GM12892 (cell line): Measurements from ENCODE around the gene TENM4.
A peak's percentile ranks its signal among the peaks of the same experiment; 100 is the strongest.

Experiments used
- DNase-seq: peaks from one replicate; pipeline ENCODE4 v3.0.0; 2011; ENCODE audit not compliant: insufficient read length
- FAIRE-seq: peaks from 2 replicates; lab custom pipeline; 2011; peaks lifted over from hg19 to GRCh38; lab: Jason Lieb, UNC
- POLR2A ChIP-seq: IDR thresholded peaks from 2 replicates; pipeline ENCODE4 v1.6.1; 2011; ENCODE audit warnings: low read depth, low read length, control low read depth
- POLR2AphosphoS5 ChIP-seq: IDR thresholded peaks from 2 replicates; pipeline ENCODE4 v1.6.1; 2011; ENCODE audit warnings: low read depth, low read length, control low read depth
- TAF1 ChIP-seq: IDR thresholded peaks from 2 replicates; pipeline ENCODE4 v1.6.1; 2011; ENCODE audit warnings: low read depth, mild to moderate bottlenecking, control low read depth, low read length, borderline replicate concordance

The TENM4 gene

GRCh38 chr11:78954261-78954660, 486.6 kb downstream of the TENM4 start:
- FAIRE-seq: no peak
- TF ChIP-seq POLR2AphosphoS5 (no peak), TAF1 (no peak), POLR2A (no peak)

GRCh38 chr11:78952890-78953289, 487.9 kb downstream of the TENM4 start:
- FAIRE-seq: no peak
- DNase-seq: no peak
- no peak for TF ChIP-seq POLR2A
- no peak for TF ChIP-seq TAF1
- no peak for TF ChIP-seq POLR2AphosphoS5

More at GRCh38 chr11:78954261-78954660, 486.6 kb downstream of the TENM4 start:
- DNase-seq: no peak

- no peak for DNase-seq
- no peak for FAIRE-seq
- TF ChIP-seq POLR2A: no peak
- TF ChIP-seq POLR2AphosphoS5: no peak
- TF ChIP-seq TAF1: no peak
Observed at GRCh38 chr11:78952175-78952574, 488.7 kb downstream of the TENM4 start.

GRCh38 chr11:78949976-78950690, 490.7 kb downstream of the TENM4 start:
- no peak for DNase-seq
- no peak for FAIRE-seq
- TF ChIP-seq TAF1 (no peak), POLR2A (no peak), POLR2AphosphoS5 (no peak)

- TF ChIP-seq POLR2A: no peak
- TF ChIP-seq POLR2AphosphoS5: no peak
- no peak for TF ChIP-seq TAF1
- no peak for FAIRE-seq
- DNase-seq: no peak
Observed at GRCh38 chr11:78946945-78947902, 493.6 kb downstream of the TENM4 start.

- TF ChIP-seq POLR2A (no peak), POLR2AphosphoS5 (no peak), TAF1 (no peak)
- no peak for FAIRE-seq
Observed at GRCh38 chr11:78943841-78944240, 497.0 kb downstream of the TENM4 start.

GRCh38 chr11:78943154-78943553, 497.7 kb downstream of the TENM4 start:
- no peak for TF ChIP-seq TAF1
- TF ChIP-seq POLR2AphosphoS5: no peak
- no peak for TF ChIP-seq POLR2A
- DNase-seq (no peak), FAIRE-seq (no peak)

More at GRCh38 chr11:78943841-78944240, 497.0 kb downstream of the TENM4 start:
- DNase-seq: no peak

- DNase-seq: no peak
- TF ChIP-seq POLR2A (no peak), TAF1 (no peak), POLR2AphosphoS5 (no peak)
- peak; percentile 44 for FAIRE-seq
Observed at GRCh38 chr11:78941226-78941851, 499.5 kb downstream of the TENM4 start.

- TF ChIP-seq TAF1 (no peak), POLR2A (no peak)
- DNase-seq: no peak
- FAIRE-seq: no peak
Observed at GRCh38 chr11:78940500-78941225, 500.2 kb downstream of the TENM4 start.

GRCh38 chr11:78938971-78939370, 501.9 kb downstream of the TENM4 start:
- DNase-seq: no peak
- TF ChIP-seq TAF1 (no peak), POLR2AphosphoS5 (no peak), POLR2A (no peak)
- no peak for FAIRE-seq

- TF ChIP-seq TAF1 (no peak), POLR2A (no peak), POLR2AphosphoS5 (no peak)
- FAIRE-seq (no peak), DNase-seq (no peak)
Observed at GRCh38 chr11:78938036-78938435, 502.8 kb downstream of the TENM4 start.
